Measurements from ENCODE around the gene SP8. TPM values are rescaled to one million over a fixed set of nuclear protein-coding genes. Genes with fewer than 3 reads are reported as not detected.

SP8 gene
- polyA plus RNA-seq, 1 of the 3 experiments (the other 2 are of a cell fraction), result not detected

GRCh38 chr7:20798694-20799121 is 12.0 kb upstream of the SP8 start:
- Histone ChIP-seq H3K79me2 (ENCODE audit: insufficient read depth) (no peaks in the 10 kb centered on the region), H3K36me3 (replicated peaks in 1 of 2; ENCODE audit: control insufficient read depth in 1 of 2, insufficient read depth in 2 of 2, low read length in 1 of 2) (no peaks in the 10 kb centered on the region), H3K4me3 (ENCODE audit: low read depth in 2 of 2, low read length in 1 of 2) (no peak overlapping the region), H3K4me1 (ENCODE audit: control insufficient read depth in 1 of 2, insufficient read depth in 2 of 2, low read depth in 1 of 2, low read length in 1 of 2) (peaks cover 0 to 5% of the 10 kb centered on the region in 2 experiments; a peak in 1 of 4 replicates), H3K9me3 (no peaks in the 10 kb centered on the region), H3K27ac (ENCODE audit: low read depth in 2 of 2, low read length in 1 of 2) (no peak overlapping the region), H3K27me3 (ENCODE audit: insufficient read depth) (peaks cover 74% of the 10 kb centered on the region), H4K20me1 (ENCODE audit: insufficient read depth) (no peaks in the 10 kb centered on the region), H2AFZ (ENCODE audit: low read depth) (no peak overlapping the region), H3F3A (replicated peaks; ENCODE audit: insufficient read depth) (no peaks in the 10 kb centered on the region), H3K9ac (no peak overlapping the region), H3K9me2 (no peaks in the 10 kb centered on the region), H3K4me2 (no peak overlapping the region)
- POLR2A ChIA-PET, result no interaction called here
- WGBS (ENCODE audit: low lambda C conversion rate), result 7% methylated on average over 15 of the region's 15 CpGs
- TF ChIP-seq JUND (IDR thresholded peaks at IDR 0.05) (no peak), FOXJ3 (CRISPR knock-in tag; IDR thresholded peaks at IDR 0.05) (no peak), MAX (IDR thresholded peaks at IDR 0.05; ENCODE audit: low read depth) (no peak), ELF1 (IDR thresholded peaks at IDR 0.05) (no peak), PBX3 (IDR thresholded peaks at IDR 0.05) (no peak), USF2 (IDR thresholded peaks at IDR 0.05; ENCODE audit: borderline replicate concordance, low read depth, low read length) (no peak), ZBTB33 (IDR thresholded peaks at IDR 0.05; ENCODE audit: borderline replicate concordance, low read depth) (no peak), REST (IDR thresholded peaks at IDR 0.05; ENCODE audit: low read depth, low read length) (no peak), RCOR1 (IDR thresholded peaks at IDR 0.05; ENCODE audit: low read length) (no peak), RFX5 (IDR thresholded peaks at IDR 0.05; ENCODE audit: low read length) (no peak), TAF1 (IDR thresholded peaks at IDR 0.05; ENCODE audit: borderline replicate concordance, low read depth, low read length) (no peak), IRF3 (IDR thresholded peaks at IDR 0.05; ENCODE audit: low read depth, low read length) (no peak), FOSL2 (IDR thresholded peaks at IDR 0.05; ENCODE audit: borderline replicate concordance, low read depth) (no peak), EP300 (IDR thresholded peaks at IDR 0.05; ENCODE audit: borderline replicate concordance in 1 of 2, low read depth in 1 of 2, low read length in 1 of 2) (no peak), CHD2 (IDR thresholded peaks at IDR 0.05; ENCODE audit: low read length, partially characterized antibody) (no peak), POLR2AphosphoS5 (IDR thresholded peaks at IDR 0.05; ENCODE audit: low read depth, low read length) (no peak), SIN3A (IDR thresholded peaks at IDR 0.05; ENCODE audit: borderline replicate concordance, low read depth, low read length) (no peak)
- CTCF ChIA-PET, result interaction anchor here (0.6 kb wide), 1 partner anchor 61 kb away, joined by 3 read pairs; no protein-coding TSS in a partner anchor
- DNase-seq, result no peak
